SK-N-SH (cell line): ENCODE data around the gene APOF. TPM values are rescaled to one million over a fixed set of nuclear protein-coding genes. Genes with fewer than 3 reads are reported as not detected.

Experiments used
- CTCF ChIA-PET: fragments of 300-600, 350-600 bp; formaldehyde crosslinking; extraction: SDS; loops from one replicate; lab custom pipeline; 2021; lab: Yijun Ruan, JAX
- POLR2A ChIA-PET: fragments of 350-600 bp; sonication (Branson Sonifier 250); formaldehyde crosslinking; extraction: SDS; loops from one replicate; lab custom pipeline; 2020; ENCODE audit warnings: antibody characterized with exemption, inconsistent platforms; lab: Yijun Ruan, JAX
- DNase-seq: peaks from one replicate; pipeline ENCODE4 v3.0.0; 2012
- H2AFZ ChIP-seq: fragments of 200-600 bp; sonication (generic); 2 replicates; pipeline ENCODE4 v1.8.1; 2016; ENCODE audit warnings: antibody characterized with exemption, mild to moderate bottlenecking, low read depth
- H3F3A ChIP-seq: fragments of 200-600 bp; sonication (generic); replicated peaks from 2 replicates; pipeline ENCODE3; 2016; ENCODE audit warnings: antibody characterized with exemption, mild to moderate bottlenecking; ENCODE audit not compliant: insufficient read depth
- H3K27ac ChIP-seq, 2 experiments: fragments of 200-500 bp in 1 of 2; fragments of 200-600 bp in 1 of 2; sonication (Bioruptor generic) in 1 of 2; sonication (generic), shearing (Covaris generic) in 1 of 2; 2 replicates each; pipeline versions ENCODE4 v1.5.1 to v1.6.1; 2014 to 2016; ENCODE audit warnings: low read depth in 2 of 2, inconsistent platforms in 1 of 2, low read length in 1 of 2, mild to moderate bottlenecking in 1 of 2, mixed read lengths in 1 of 2
- H3K27me3 ChIP-seq: fragments of 200-600 bp; sonication (generic), shearing (Covaris generic); 2 replicates; pipeline ENCODE4 v1.6.1; 2016; ENCODE audit warnings: mixed run types; ENCODE audit not compliant: insufficient read depth
- H3K36me3 ChIP-seq, 2 experiments: fragments of 200-500 bp in 1 of 2; fragments of 200-600 bp in 1 of 2; sonication (Bioruptor generic) in 1 of 2; sonication (generic) in 1 of 2; replicated peaks in 1 of 2; 2 replicates each; pipeline versions ENCODE3 to v1.5.1; 2014 to 2016; ENCODE audit warnings: low read length in 1 of 2, mild to moderate bottlenecking in 1 of 2; ENCODE audit not compliant: insufficient read depth in 2 of 2, control insufficient read depth in 1 of 2
- H3K4me1 ChIP-seq, 2 experiments: fragments of 200-500 bp in 1 of 2; fragments of 200-600 bp in 1 of 2; sonication (Bioruptor generic) in 1 of 2; sonication (generic), shearing (Covaris generic) in 1 of 2; 2 replicates each; pipeline versions ENCODE4 v1.5.1 to v1.6.1; 2014 to 2016; ENCODE audit warnings: low read depth in 1 of 2, low read length in 1 of 2, mixed run types in 1 of 2; ENCODE audit not compliant: insufficient read depth in 2 of 2, control insufficient read depth in 1 of 2
- H3K4me2 ChIP-seq: fragments of 200-600 bp; sonication (generic), shearing (Covaris generic); 2 replicates; pipeline ENCODE4 v1.6.1; 2017; ENCODE audit warnings: mixed run types
- H3K4me3 ChIP-seq, 2 experiments: fragments of 200-500 bp in 1 of 2; fragments of 200-600 bp in 1 of 2; sonication (Bioruptor generic) in 1 of 2; sonication (generic), shearing (Covaris generic) in 1 of 2; 2 replicates each; pipeline versions ENCODE4 v1.5.1 to v1.8.1; 2014 to 2016; ENCODE audit warnings: low read depth in 2 of 2, inconsistent platforms in 1 of 2, low read length in 1 of 2, mild to moderate bottlenecking in 1 of 2, mixed read lengths in 1 of 2, moderate library complexity in 1 of 2
- H3K79me2 ChIP-seq: fragments of 200-600 bp; sonication (generic); 2 replicates; pipeline ENCODE4 v1.8.1; 2017; ENCODE audit warnings: mild to moderate bottlenecking; ENCODE audit not compliant: insufficient read depth
- H3K9ac ChIP-seq: fragments of 200-600 bp; sonication (generic); 2 replicates; pipeline ENCODE4 v1.6.1; 2017; ENCODE audit warnings: mixed run types
- H3K9me2 ChIP-seq: fragments of 200-600 bp; sonication (generic); 2 replicates; pipeline ENCODE4 v1.6.1; 2017; ENCODE audit warnings: mixed run types
- H3K9me3 ChIP-seq: fragments of 200-600 bp; sonication (generic); 2 replicates; pipeline ENCODE4 v1.6.1; 2017; ENCODE audit warnings: mixed run types, mild to moderate bottlenecking, moderate library complexity
- H4K20me1 ChIP-seq: fragments of 200-600 bp; sonication (generic); 2 replicates; pipeline ENCODE4 v1.6.1; 2017; ENCODE audit warnings: mild to moderate bottlenecking, mixed run types; ENCODE audit not compliant: insufficient read depth
- CHD2 ChIP-seq: fragments of 150-350 bp; IDR thresholded peaks from 2 replicates; pipeline ENCODE4 v1.6.1; 2018; ENCODE audit warnings: low read length; ENCODE audit not compliant: partially characterized antibody
- EP300 ChIP-seq, 2 experiments: IDR thresholded peaks; 2 replicates each; pipeline versions ENCODE4 v1.4.0 to v1.6.1; 2012; ENCODE audit warnings: borderline replicate concordance in 1 of 2, low read depth in 1 of 2, low read length in 1 of 2
- FOSL2 ChIP-seq: IDR thresholded peaks from 2 replicates; pipeline ENCODE4 v1.4.0; 2012; ENCODE audit warnings: low read depth, mild to moderate bottlenecking, moderate library complexity, borderline replicate concordance
- FOXM1 ChIP-seq: IDR thresholded peaks from 2 replicates; pipeline ENCODE4 v1.4.0; 2012; ENCODE audit warnings: low read depth, mild to moderate bottlenecking
- GABPA ChIP-seq: IDR thresholded peaks from 2 replicates; pipeline ENCODE4 v1.4.0; 2012; ENCODE audit warnings: low read depth, mild to moderate bottlenecking
- IRF3 ChIP-seq: fragments of 150-350 bp; IDR thresholded peaks from 2 replicates; pipeline ENCODE4 v1.6.1; 2016; ENCODE audit warnings: mild to moderate bottlenecking, low read depth, low read length
- JUND ChIP-seq: IDR thresholded peaks from 2 replicates; pipeline ENCODE4 v1.4.0; 2012
- MXI1 ChIP-seq: IDR thresholded peaks from 2 replicates; pipeline ENCODE4 v1.6.1; 2012; ENCODE audit warnings: mild to moderate bottlenecking, low read depth, low read length, improper control_type of control experiment
- PBX3 ChIP-seq: IDR thresholded peaks from 2 replicates; pipeline ENCODE4; 2012
- RFX5 ChIP-seq: IDR thresholded peaks from 2 replicates; pipeline ENCODE4 v1.6.1; 2012; ENCODE audit warnings: mild to moderate bottlenecking, improper control_type of control experiment, low read length
- RXRA ChIP-seq: IDR thresholded peaks from 2 replicates; pipeline ENCODE4 v1.4.0; 2012; ENCODE audit warnings: low read depth, mild to moderate bottlenecking, borderline replicate concordance
- TEAD4 ChIP-seq: IDR thresholded peaks from 2 replicates; pipeline ENCODE4 v1.4.0; 2012; ENCODE audit warnings: mild to moderate bottlenecking, borderline replicate concordance; ENCODE audit not compliant: insufficient read depth
- YY1 ChIP-seq: IDR thresholded peaks from 2 replicates; pipeline ENCODE4 v1.4.0; 2012; ENCODE audit warnings: low read depth, mild to moderate bottlenecking
- WGBS: methylation state at CpG from one replicate; pipeline ENCODE4 v1.1.6; 2017; ENCODE audit warnings: low lambda C conversion rate; 5-methylcytosine and 5-hydroxymethylcytosine counted together
- polyA plus RNA-seq, 3 experiments: library from polyadenylated mRNA; depleted of rRNA; stranded (reverse); fragments of >200 nt; gene quantifications; 2 replicates each; pipeline ENCODE4 v1.2.3, GENCODE V29; 2012
- TF ChIP-seq, protein P1 (sequence below): fragments of 200-600 bp; sonication (generic); IDR thresholded peaks from 2 replicates; pipeline ENCODE4 v1.6.1; 2017; ENCODE audit warnings: antibody characterized with exemption, mild to moderate bottlenecking, moderate library complexity

APOF gene
- polyA plus RNA-seq, 1 of the 3 experiments (the other 2 are of a cell fraction): not detected

DNA sequence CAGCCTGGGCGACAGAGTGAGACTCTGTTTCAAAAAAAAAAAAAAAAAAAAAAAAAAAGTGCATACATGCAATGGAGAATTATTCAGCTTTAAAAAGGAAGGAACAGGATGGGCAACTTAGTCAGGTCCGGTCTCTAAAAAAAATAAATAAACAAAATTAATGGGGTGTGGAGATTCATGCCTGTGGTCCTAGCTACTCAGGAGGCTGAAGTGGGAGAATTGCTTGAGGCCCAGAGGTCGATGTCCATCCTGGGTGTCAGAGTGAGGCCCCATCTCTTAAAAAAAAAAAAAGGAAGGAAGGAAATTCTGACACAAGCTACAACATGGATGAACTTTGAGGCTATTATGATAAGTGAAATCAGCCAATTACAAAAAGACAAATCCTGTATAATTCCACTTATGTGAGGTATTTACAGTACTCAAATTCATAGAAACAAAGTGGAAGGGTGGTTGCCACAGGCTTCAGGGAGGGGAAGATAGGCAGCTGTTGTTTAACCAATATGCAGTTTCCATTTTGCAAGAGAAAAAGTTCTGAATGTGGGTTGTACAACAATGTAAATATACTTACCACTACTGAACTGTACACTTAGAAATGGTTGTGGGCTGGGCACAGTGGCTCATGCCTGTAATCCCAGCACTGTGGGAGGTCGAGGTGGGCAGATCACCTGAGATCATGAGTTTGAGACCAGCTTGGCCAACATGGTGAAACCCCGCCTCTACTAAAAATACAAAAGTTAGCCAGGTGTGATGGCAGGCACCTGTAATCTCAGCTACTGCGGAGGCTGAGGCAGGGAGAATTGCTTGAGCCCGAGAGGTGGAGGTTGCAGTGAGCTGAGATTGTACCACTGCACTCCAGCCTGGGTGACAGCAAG is 12.3 kb upstream of the APOF start:
- DNase-seq: no peak
- Histone ChIP-seq H3K9ac (no peak overlapping the region), H3K36me3 (no peaks in the 10 kb centered on the region), H3K27me3 (no peaks in the 10 kb centered on the region)
- CTCF ChIA-PET: interaction anchor here (1.0 kb wide), 1 partner anchor 10 kb away, joined by 3 read pairs; no protein-coding TSS in a partner anchor
- 61% methylated on average over 7 of the region's 7 CpGs for WGBS
- no peak for TF ChIP-seq CHD2
- no peak for TF ChIP-seq RXRA
- no peak for TF ChIP-seq JUND
- no peak for TF ChIP-seq FOXM1
- TF ChIP-seq RFX5: no peak
- no peak for TF ChIP-seq TEAD4
- no peak for TF ChIP-seq GABPA
- TF ChIP-seq FOSL2: no peak
- TF ChIP-seq YY1: no peak
- TF ChIP-seq IRF3: no peak
- TF ChIP-seq MXI1: no peak
- TF ChIP-seq PBX3: no peak
- no peak for TF ChIP-seq EP300 (IDR thresholded peaks at IDR 0.05; ENCODE audit: borderline replicate concordance in 1 of 2, low read depth in 1 of 2, low read length in 1 of 2)
- TF ChIP-seq, protein P1, sequence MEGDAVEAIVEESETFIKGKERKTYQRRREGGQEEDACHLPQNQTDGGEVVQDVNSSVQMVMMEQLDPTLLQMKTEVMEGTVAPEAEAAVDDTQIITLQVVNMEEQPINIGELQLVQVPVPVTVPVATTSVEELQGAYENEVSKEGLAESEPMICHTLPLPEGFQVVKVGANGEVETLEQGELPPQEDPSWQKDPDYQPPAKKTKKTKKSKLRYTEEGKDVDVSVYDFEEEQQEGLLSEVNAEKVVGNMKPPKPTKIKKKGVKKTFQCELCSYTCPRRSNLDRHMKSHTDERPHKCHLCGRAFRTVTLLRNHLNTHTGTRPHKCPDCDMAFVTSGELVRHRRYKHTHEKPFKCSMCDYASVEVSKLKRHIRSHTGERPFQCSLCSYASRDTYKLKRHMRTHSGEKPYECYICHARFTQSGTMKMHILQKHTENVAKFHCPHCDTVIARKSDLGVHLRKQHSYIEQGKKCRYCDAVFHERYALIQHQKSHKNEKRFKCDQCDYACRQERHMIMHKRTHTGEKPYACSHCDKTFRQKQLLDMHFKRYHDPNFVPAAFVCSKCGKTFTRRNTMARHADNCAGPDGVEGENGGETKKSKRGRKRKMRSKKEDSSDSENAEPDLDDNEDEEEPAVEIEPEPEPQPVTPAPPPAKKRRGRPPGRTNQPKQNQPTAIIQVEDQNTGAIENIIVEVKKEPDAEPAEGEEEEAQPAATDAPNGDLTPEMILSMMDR: no peak
- TF ChIP-seq, all 33 proteins: peak for 0
- Histone ChIP-seq H3K9me2 (no peaks in the 10 kb centered on the region), H3K4me3 (no peak overlapping the region), H3F3A (no peaks in the 10 kb centered on the region), H3K79me2 (no peaks in the 10 kb centered on the region), H3K4me2 (no peak overlapping the region), H4K20me1 (no peaks in the 10 kb centered on the region), H3K4me1 (no peaks in the 10 kb centered on the region), H2AFZ (no peak overlapping the region), H3K9me3 (peaks cover 8% of the 10 kb centered on the region; the same call in 1 of the 2 replicates), H3K27ac (no peak overlapping the region)
- POLR2A ChIA-PET: interaction anchor here (0.6 kb wide), 1 partner anchor 70 kb away, joined by 3 read pairs; no protein-coding TSS in a partner anchor
